ENCODE results near the gene KAZN.

KAZN gene

GRCh38 chr1:15110128-15110866 is 511.8 kb downstream of the KAZN start:
- TF ChIP-seq CTCF (IDR thresholded peaks at IDR 0.05; ENCODE audit: low read depth, low read length): no peak
- H3K4me3 ChIP-seq (ENCODE audit: low read depth, low read length): no peak overlapping the region

- H3K4me3 ChIP-seq (ENCODE audit: low read depth, low read length): no peak overlapping the region
- TF ChIP-seq CTCF (IDR thresholded peaks at IDR 0.05; ENCODE audit: low read depth, low read length): no peak
Observed at GRCh38 chr1:15110867-15111230, 512.4 kb downstream of the KAZN start.

GRCh38 chr1:15113146-15113545 is 514.7 kb downstream of the KAZN start:
- TF ChIP-seq CTCF (IDR thresholded peaks at IDR 0.05; ENCODE audit: low read depth, low read length): no peak
- H3K4me3 ChIP-seq (ENCODE audit: low read depth, low read length): no peak overlapping the region

- no peak for TF ChIP-seq CTCF (IDR thresholded peaks at IDR 0.05; ENCODE audit: low read depth, low read length)
- H3K4me3 ChIP-seq (ENCODE audit: low read depth, low read length): no peak overlapping the region
Observed at GRCh38 chr1:15114884-15115283, 516.4 kb downstream of the KAZN start.

- H3K4me3 ChIP-seq (ENCODE audit: low read depth, low read length): no peak overlapping the region
- no peak for TF ChIP-seq CTCF (IDR thresholded peaks at IDR 0.05; ENCODE audit: low read depth, low read length)
Observed at GRCh38 chr1:15115542-15116330, 517.3 kb downstream of the KAZN start.

- no peak for TF ChIP-seq CTCF (IDR thresholded peaks at IDR 0.05; ENCODE audit: low read depth, low read length)
- H3K4me3 ChIP-seq (ENCODE audit: low read depth, low read length): no peak overlapping the region
Observed at GRCh38 chr1:15116966-15117365, 518.5 kb downstream of the KAZN start.

- no peak for TF ChIP-seq CTCF (IDR thresholded peaks at IDR 0.05; ENCODE audit: low read depth, low read length)
- no peak overlapping the region for H3K4me3 ChIP-seq (ENCODE audit: low read depth, low read length)
Observed at GRCh38 chr1:15117671-15118325, 519.3 kb downstream of the KAZN start.
